Activated naive CD8-positive, alpha-beta T cell treated with anti-CD3 and anti-CD28 coated beads, Interleukin-2, amount 50 U/mL, for 16 hours (primary cell): ENCODE data around the gene AMFR.

Source experiments
- DNase-seq: peaks from one replicate; pipeline ENCODE4 v3.0.0-alpha.2; 2020; ENCODE audit warnings: low read depth, low spot score

Gene AMFR

GRCh38 chr16:56363181-56363716 lies 62.1 kb downstream of the AMFR start:
- DNase-seq = no peak

GRCh38 chr16:56362706-56363105 lies 62.6 kb downstream of the AMFR start:
- no peak for DNase-seq

GRCh38 chr16:56362057-56362655 lies 63.2 kb downstream of the AMFR start:
- no peak for DNase-seq

GRCh38 chr16:56360117-56361008 lies 65.0 kb downstream of the AMFR start:
- no peak for DNase-seq

GRCh38 chr16:56357765-56358322 lies 67.5 kb downstream of the AMFR start:
- no peak for DNase-seq

GRCh38 chr16:56357241-56357764 lies 68.0 kb downstream of the AMFR start:
- no peak for DNase-seq

- DNase-seq = no peak
Observed at GRCh38 chr16:56356276-56357240, 68.8 kb downstream of the AMFR start.

- DNase-seq = no peak
Observed at GRCh38 chr16:56355786-56356275, 69.5 kb downstream of the AMFR start.

- no peak for DNase-seq
Observed at GRCh38 chr16:56355221-56355620, 70.1 kb downstream of the AMFR start.

GRCh38 chr16:56354746-56355145 lies 70.6 kb downstream of the AMFR start:
- DNase-seq = no peak

GRCh38 chr16:56354016-56354415 lies 71.3 kb downstream of the AMFR start:
- no peak for DNase-seq

GRCh38 chr16:56353054-56353921 lies 72.1 kb downstream of the AMFR start:
- DNase-seq = no peak

GRCh38 chr16:56352351-56353053 lies 72.8 kb downstream of the AMFR start:
- no peak for DNase-seq

GRCh38 chr16:56351481-56351880 lies 73.9 kb downstream of the AMFR start:
- no peak for DNase-seq

GRCh38 chr16:56350491-56351405 lies 74.6 kb downstream of the AMFR start:
- DNase-seq = no peak

GRCh38 chr16:56349711-56350161 lies 75.6 kb downstream of the AMFR start:
- no peak for DNase-seq

GRCh38 chr16:56349086-56349415 lies 76.3 kb downstream of the AMFR start:
- no peak for DNase-seq
